Trophoblast cell (in vitro differentiated cells and primary cell): Measurements from ENCODE around the gene CEP131.

ENCODE experiments used
- DNase-seq, 2 donors: peaks; one replicate each; pipeline ENCODE4 v3.0.0-alpha.2; 2016
- H2AFZ ChIP-seq: 2 replicates; pipeline ENCODE4 v1.6.1; 2013; ENCODE audit warnings: low read length, moderate library complexity, mild to moderate bottlenecking; ENCODE audit not compliant: insufficient read depth, poor library complexity
- H2AK5ac ChIP-seq: 2 replicates; pipeline ENCODE4 v1.6.1; 2013; ENCODE audit warnings: mild to moderate bottlenecking, low read length
- H2BK120ac ChIP-seq: 2 replicates; pipeline ENCODE4 v1.6.1; 2013; ENCODE audit warnings: low read length, mild to moderate bottlenecking, moderate library complexity; ENCODE audit not compliant: insufficient read depth, poor library complexity
- H2BK12ac ChIP-seq: 2 replicates; pipeline ENCODE4 v1.6.1; 2013; ENCODE audit warnings: mild to moderate bottlenecking, low read length, moderate library complexity
- H2BK5ac ChIP-seq: 2 replicates; pipeline ENCODE4 v1.6.1; 2013; ENCODE audit warnings: low read length, low read depth, moderate library complexity, mild to moderate bottlenecking; ENCODE audit not compliant: poor library complexity
- H3K14ac ChIP-seq: 2 replicates; pipeline ENCODE4 v1.6.1; 2013; ENCODE audit warnings: mild to moderate bottlenecking, low read length
- H3K18ac ChIP-seq: 2 replicates; pipeline ENCODE4 v1.6.1; 2013; ENCODE audit warnings: mild to moderate bottlenecking, low read length
- H3K23ac ChIP-seq: 2 replicates; pipeline ENCODE4 v1.6.1; 2013; ENCODE audit warnings: low read length
- H3K27ac ChIP-seq: 2 replicates; pipeline ENCODE4 v1.5.1; 2013; ENCODE audit warnings: low read depth, mild to moderate bottlenecking, inconsistent platforms, low read length, moderate library complexity
- H3K27me3 ChIP-seq: 2 replicates; pipeline ENCODE4 v1.6.1; 2013; ENCODE audit warnings: inconsistent platforms, mild to moderate bottlenecking, low read length, moderate library complexity; ENCODE audit not compliant: insufficient read depth
- H3K36me3 ChIP-seq, 2 experiments: 1 replicate in 1 of 2; 2 replicates in 1 of 2; pipeline ENCODE4 v1.6.1; 2013; ENCODE audit warnings: low read length in 2 of 2, mild to moderate bottlenecking in 2 of 2, moderate library complexity in 1 of 2; ENCODE audit not compliant: insufficient read depth in 2 of 2, control insufficient read depth in 1 of 2
- H3K4ac ChIP-seq: 2 replicates; pipeline ENCODE4 v1.6.1; 2013; ENCODE audit warnings: low read depth, mild to moderate bottlenecking, low read length, moderate library complexity
- H3K4me1 ChIP-seq, 2 experiments: 1 replicate in 1 of 2; 2 replicates in 1 of 2; pipeline ENCODE4 v1.6.1; 2013; ENCODE audit warnings: low read length in 2 of 2, mild to moderate bottlenecking in 2 of 2, moderate library complexity in 1 of 2; ENCODE audit not compliant: insufficient read depth in 2 of 2, control insufficient read depth in 1 of 2
- H3K4me2 ChIP-seq: 2 replicates; pipeline ENCODE4 v1.6.1; 2013; ENCODE audit warnings: inconsistent platforms, mild to moderate bottlenecking, low read length, moderate library complexity
- H3K4me3 ChIP-seq: 2 replicates; pipeline ENCODE4 v1.5.1; 2013; ENCODE audit warnings: mild to moderate bottlenecking, low read depth, low read length, inconsistent platforms
- H3K79me1 ChIP-seq: one replicate; pipeline ENCODE4 v1.6.1; 2013; ENCODE audit warnings: low read length
- H3K79me2 ChIP-seq: 2 replicates; pipeline ENCODE4 v1.6.1; 2013; ENCODE audit warnings: low read length, mild to moderate bottlenecking; ENCODE audit not compliant: control insufficient read depth, insufficient read depth, poor library complexity
- H3K9ac ChIP-seq: 2 replicates; pipeline ENCODE4 v1.6.1; 2013; ENCODE audit warnings: mild to moderate bottlenecking, low read length
- H3K9me3 ChIP-seq: 2 replicates; pipeline ENCODE4 v1.6.1; 2013; ENCODE audit warnings: low read depth, mild to moderate bottlenecking, control low read depth, inconsistent platforms, low read length; ENCODE audit not compliant: insufficient read depth
- H4K12ac ChIP-seq: 2 replicates; pipeline ENCODE4 v1.6.1; 2013; ENCODE audit warnings: low read depth, mild to moderate bottlenecking, low read length, moderate library complexity
- H4K8ac ChIP-seq: 2 replicates; pipeline ENCODE4 v1.6.1; 2013; ENCODE audit warnings: low read depth, mild to moderate bottlenecking, low read length, moderate library complexity
- H4K91ac ChIP-seq: one replicate; pipeline ENCODE4 v1.6.1; 2013; ENCODE audit warnings: low read depth, mild to moderate bottlenecking, low read length, moderate library complexity
- WGBS: extraction: QIAGEN DNeasy Blood & Tissue Kit; methylation state at CpG from one replicate; pipeline ENCODE4 v1.1.7; 2013; ENCODE audit warnings: missing lambda C conversion rate; ENCODE audit not compliant: insufficient read length, insufficient coverage; ENCODE audit errors: extremely low coverage; 5-methylcytosine and 5-hydroxymethylcytosine counted together

Gene CEP131

GRCh38 chr17:81166033-81166492 lies 56.7 kb downstream of the CEP131 start, which contains the start of gene AATK:
Gene AATK, minus strand, starts transcription at chr17:81166221. Its CDS starts 229 bp downstream, at chr17:81165992.
- Histone ChIP-seq H2AK5ac (no peak within 1 kb of the TSS), H2BK5ac (no peak within 1 kb of the TSS), H3K79me2 (no peaks in the 10 kb centered on the region), H2BK12ac (no peak within 1 kb of the TSS), H3K4me3 (peak within 1 kb of the TSS; percentile 25), H2BK120ac (no peak within 1 kb of the TSS), H3K27me3 (peaks cover 17% of the 10 kb centered on the region), H3K9ac (no peak within 1 kb of the TSS), H4K8ac (no peak within 1 kb of the TSS), H3K4me1 (no peaks in the 10 kb centered on the region), H3K14ac (no peak within 1 kb of the TSS), H4K12ac (no peak within 1 kb of the TSS), H3K27ac (no peak within 1 kb of the TSS), H3K18ac (no peak within 1 kb of the TSS), H3K4me2 (peak within 1 kb of the TSS; percentile 46), H3K79me1 (no peaks in the 10 kb centered on the region), H4K91ac (no peak within 1 kb of the TSS), H3K9me3 (peaks cover 7% of the 10 kb centered on the region), H3K4ac (no peak within 1 kb of the TSS), H2AFZ (no peak within 1 kb of the TSS), H3K23ac (no peak within 1 kb of the TSS), H3K36me3 (no peaks in the 10 kb centered on the region)
- no peak for DNase-seq
- WGBS, result no CpG with 5 or more reads among the region's 62 CpGs

GRCh38 chr17:81165246-81166032 lies 57.3 kb downstream of the CEP131 start, which contains the start of gene PVALEF:
Gene PVALEF, plus strand, starts transcription at chr17:81165507. Its CDS starts 15,720 bp downstream, at chr17:81181227.
- no peak within 1 kb of the TSS for H4K8ac ChIP-seq
- WGBS, result no CpG with 5 or more reads among the region's 46 CpGs
- no peak within 1 kb of the TSS for H2AFZ ChIP-seq
- H3K4ac ChIP-seq, result no peak within 1 kb of the TSS
- peaks cover 17% of the 10 kb centered on the region for H3K27me3 ChIP-seq
- no peak within 1 kb of the TSS for H3K14ac ChIP-seq
- peak within 1 kb of the TSS; percentile 25 for H3K4me3 ChIP-seq
- H3K79me1 ChIP-seq, result no peaks in the 10 kb centered on the region
- H3K18ac ChIP-seq, result no peak within 1 kb of the TSS
- no peak within 1 kb of the TSS for H2BK120ac ChIP-seq
- H3K27ac ChIP-seq, result no peak within 1 kb of the TSS
- H3K36me3 ChIP-seq, result no peaks in the 10 kb centered on the region
- H2BK5ac ChIP-seq, result no peak within 1 kb of the TSS
- no peak within 1 kb of the TSS for H2BK12ac ChIP-seq
- peak in 1 of 2 donors; percentile 21 for DNase-seq
- H3K79me2 ChIP-seq, result no peaks in the 10 kb centered on the region
- no peak within 1 kb of the TSS for H4K12ac ChIP-seq
- no peaks in the 10 kb centered on the region for H3K4me1 ChIP-seq
- H3K9ac ChIP-seq, result no peak within 1 kb of the TSS
- H4K91ac ChIP-seq, result no peak within 1 kb of the TSS
- peaks cover 7% of the 10 kb centered on the region for H3K9me3 ChIP-seq
- H3K4me2 ChIP-seq, result peak within 1 kb of the TSS; percentile 46
- H3K23ac ChIP-seq, result no peak within 1 kb of the TSS
- H2AK5ac ChIP-seq, result no peak within 1 kb of the TSS

GRCh38 chr17:81164371-81165245 lies 58.2 kb downstream of the CEP131 start:
- H3K14ac ChIP-seq, result no peak overlapping the region
- H3K9ac ChIP-seq, result no peak overlapping the region
- no peak overlapping the region for H2AK5ac ChIP-seq
- H3K23ac ChIP-seq, result no peak overlapping the region
- H2BK5ac ChIP-seq, result no peak overlapping the region
- H3K4me2 ChIP-seq, result no peak overlapping the region
- no peak overlapping the region for H3K4ac ChIP-seq
- H3K4me1 ChIP-seq, result no peaks in the 10 kb centered on the region
- H3K9me3 ChIP-seq, result peaks cover 3% of the 10 kb centered on the region
- no CpG with 5 or more reads among the region's 19 CpGs for WGBS
- no peak overlapping the region for H3K18ac ChIP-seq
- H3K36me3 ChIP-seq, result no peaks in the 10 kb centered on the region
- no peak overlapping the region for H4K91ac ChIP-seq
- H2BK120ac ChIP-seq, result no peak overlapping the region
- H3K4me3 ChIP-seq, result no peak overlapping the region
- no peak overlapping the region for H4K12ac ChIP-seq
- H3K27ac ChIP-seq, result no peak overlapping the region
- H2BK12ac ChIP-seq, result no peak overlapping the region
- no peaks in the 10 kb centered on the region for H3K79me2 ChIP-seq
- H3K79me1 ChIP-seq, result no peaks in the 10 kb centered on the region
- DNase-seq, result no peak
- no peak overlapping the region for H2AFZ ChIP-seq
- peaks cover 17% of the 10 kb centered on the region for H3K27me3 ChIP-seq
- no peak overlapping the region for H4K8ac ChIP-seq

GRCh38 chr17:81163703-81164370 lies 58.9 kb downstream of the CEP131 start:
- Histone ChIP-seq H3K27me3 (peaks cover 17% of the 10 kb centered on the region), H4K12ac (no peak overlapping the region), H2BK12ac (no peak overlapping the region), H4K91ac (no peak overlapping the region), H3K27ac (no peak overlapping the region), H3K23ac (no peak overlapping the region), H3K79me1 (no peaks in the 10 kb centered on the region), H3K18ac (no peak overlapping the region), H3K9ac (no peak overlapping the region), H3K9me3 (no peaks in the 10 kb centered on the region), H3K4me3 (no peak overlapping the region), H3K79me2 (no peaks in the 10 kb centered on the region), H3K4ac (no peak overlapping the region), H2BK5ac (no peak overlapping the region), H3K4me1 (no peaks in the 10 kb centered on the region), H2BK120ac (no peak overlapping the region), H4K8ac (no peak overlapping the region), H3K36me3 (no peaks in the 10 kb centered on the region), H2AFZ (no peak overlapping the region), H3K14ac (no peak overlapping the region), H2AK5ac (no peak overlapping the region), H3K4me2 (no peak overlapping the region)
- no CpG with 5 or more reads among the region's 15 CpGs for WGBS
- DNase-seq, result no peak
